K562 (cell line): ENCODE data around the gene ARID3A.

Experiments used
- BHLHE40 ChIP-seq: IDR thresholded peaks from 2 replicates; pipeline ENCODE4 v1.6.1; 2011; ENCODE audit warnings: low read length, improper control_type of control experiment
- CBX1 ChIP-seq: sonication (generic); IDR thresholded peaks from 2 replicates; pipeline ENCODE4 v1.6.1; 2016; ENCODE audit warnings: antibody characterized with exemption, low read depth, mild to moderate bottlenecking
- EZH2 ChIP-seq: IDR thresholded peaks from 2 replicates; pipeline ENCODE4 v1.6.1; 2012; ENCODE audit warnings: low read depth, mild to moderate bottlenecking, inconsistent platforms, low read length, borderline replicate concordance
- FOS ChIP-seq: IDR thresholded peaks from 3 replicates; pipeline ENCODE4 v1.6.1; 2011; ENCODE audit not compliant: insufficient read length; ENCODE audit errors: extremely low read depth
- KLF10 ChIP-seq: fragments of 250-450 bp; sonication (Bioruptor Pico); IDR thresholded peaks from 2 replicates; pipeline ENCODE4 v1.6.1; 2021; ENCODE audit warnings: matching md5 sums
- LCOR ChIP-seq: sonication (generic); formaldehyde crosslinking; IDR thresholded peaks from 2 replicates; pipeline ENCODE4 v1.8.0; 2022; ENCODE audit warnings: mild to moderate bottlenecking, missing genetic modification reagents
- NBN ChIP-seq: fragments of 450-650 bp; IDR thresholded peaks from 2 replicates; pipeline ENCODE4 v1.6.1; 2016; ENCODE audit warnings: low read depth, mild to moderate bottlenecking
- NFE2L1 ChIP-seq: fragments of 450-650 bp; IDR thresholded peaks from 2 replicates; pipeline ENCODE4 v1.6.1; 2016; ENCODE audit warnings: missing genetic modification characterization, low read depth, mild to moderate bottlenecking, missing compliant biosample characterization, moderate library complexity, borderline replicate concordance
- SPI1 ChIP-seq: IDR thresholded peaks from 2 replicates; pipeline ENCODE4 v1.6.1; 2011; ENCODE audit warnings: low read depth, low read length, control low read depth, borderline replicate concordance
- ZHX1 ChIP-seq: fragments of 150-350 bp; conservative IDR thresholded peaks from 2 replicates; pipeline ENCODE4 v1.6.1; 2014; ENCODE audit warnings: low read length
- ZNF140 ChIP-seq: fragments of 250-450 bp; sonication (Bioruptor Pico); IDR thresholded peaks from 2 replicates; pipeline ENCODE4 v1.8.0; 2021; ENCODE audit warnings: moderate library complexity, mild to moderate bottlenecking, inconsistent platforms
- ZNF436 ChIP-seq: fragments of 250-450, 450-650 bp; sonication (Bioruptor Pico); formaldehyde crosslinking; IDR thresholded peaks from 2 replicates; pipeline ENCODE4 v1.7.0; 2020; ENCODE audit warnings: mild to moderate bottlenecking

- TF ChIP-seq ZNF140 (CRISPR knock-in tag) (no peak), LCOR (CRISPR knock-in tag) (no peak), FOS (no peak), NFE2L1 (no peak), SPI1 (no peak), ZHX1 (no peak), ZNF436 (CRISPR knock-in tag) (no peak), KLF10 (CRISPR knock-in tag) (no peak), BHLHE40 (no peak), CBX1 (no peak), EZH2 (no peak), NBN (no peak)
Measured at GRCh38 chr19:994516-994915, 68.7 kb downstream of the ARID3A start.
